Suprapubic skin (tissue), 4 donors: Measurements from ENCODE around the gene SBK2. TPM values are rescaled to one million over a fixed set of nuclear protein-coding genes. Genes with fewer than 3 reads are reported as not detected.

Experiments used
- DNase-seq, 2 donors: peaks; one replicate each; pipeline ENCODE4 v3.0.0-alpha.2; 2019; ENCODE audit warnings: low spot score in 2 of 2
- H3K27ac ChIP-seq: fragments of 200-600 bp; sonication (generic); one replicate; pipeline ENCODE4 v1.5.1; 2019
- H3K27me3 ChIP-seq: fragments of 200-600 bp; sonication (generic); one replicate; pipeline ENCODE4 v1.5.1; 2019
- H3K36me3 ChIP-seq: fragments of 200-600 bp; sonication (generic); one replicate; pipeline ENCODE4 v1.5.1; 2019
- H3K4me1 ChIP-seq: fragments of 200-600 bp; sonication (generic); one replicate; pipeline ENCODE4 v1.5.1; 2019
- H3K4me3 ChIP-seq: fragments of 200-600 bp; sonication (generic); one replicate; pipeline ENCODE4 v1.5.1; 2019; ENCODE audit warnings: mild to moderate bottlenecking
- H3K9me3 ChIP-seq: fragments of 200-600 bp; sonication (generic); one replicate; pipeline ENCODE4 v1.5.1; 2019
- CTCF ChIP-seq, 2 donors: fragments of 200-600 bp in 1 of 2; fragments of 450-650 bp in 1 of 2; sonication (generic) in 1 of 2; IDR thresholded peaks; one replicate each; pipeline ENCODE4 v1.5.1; 2016 to 2019; ENCODE audit warnings: antibody characterized with exemption in 2 of 2, mild to moderate bottlenecking in 1 of 2, moderate library complexity in 1 of 2
- EP300 ChIP-seq: sonication (generic); formaldehyde crosslinking; IDR thresholded peaks from one replicate; pipeline ENCODE4 v1.6.1; 2017; ENCODE audit warnings: antibody characterized with exemption
- POLR2A ChIP-seq, 2 donors: fragments of 450-650 bp; IDR thresholded peaks; one replicate each; pipeline ENCODE4 v1.6.1; 2017; ENCODE audit warnings: antibody characterized with exemption in 2 of 2, mild to moderate bottlenecking in 2 of 2, moderate library complexity in 2 of 2
- POLR2AphosphoS5 ChIP-seq, 3 donors: sonication (generic); formaldehyde crosslinking; IDR thresholded peaks; one replicate each; pipeline ENCODE4 v1.6.1; 2017; ENCODE audit warnings: antibody characterized with exemption in 3 of 3
- WGBS: methylation state at CpG from one replicate; pipeline ENCODE4 v1.1.5; 2018; 5-methylcytosine and 5-hydroxymethylcytosine counted together
- total RNA-seq, 4 donors: library from RNA; depleted of rRNA; stranded (reverse); fragments of >200 nt; gene quantifications; one replicate each; pipeline ENCODE4 v1.1.0, GENCODE V29; 2016

The SBK2 gene
- total RNA-seq, 4 donors from 2014 or later, result not detected

GRCh38 chr19:55540619-55541018 is 3.7 kb upstream of the SBK2 start:
- Histone ChIP-seq H3K4me3 (no peak overlapping the region), H3K4me1 (no peaks in the 10 kb centered on the region), H3K36me3 (no peaks in the 10 kb centered on the region), H3K27ac (no peak overlapping the region), H3K27me3 (peaks cover 33% of the 10 kb centered on the region), H3K9me3 (no peaks in the 10 kb centered on the region)
- WGBS, result 51% methylated on average over 10 of the region's 10 CpGs
- TF ChIP-seq POLR2AphosphoS5 (IDR thresholded peaks at IDR 0.05) (no peak), CTCF (IDR thresholded peaks at IDR 0.05) (no peak), EP300 (no peak)
- no peak for DNase-seq

DNA sequence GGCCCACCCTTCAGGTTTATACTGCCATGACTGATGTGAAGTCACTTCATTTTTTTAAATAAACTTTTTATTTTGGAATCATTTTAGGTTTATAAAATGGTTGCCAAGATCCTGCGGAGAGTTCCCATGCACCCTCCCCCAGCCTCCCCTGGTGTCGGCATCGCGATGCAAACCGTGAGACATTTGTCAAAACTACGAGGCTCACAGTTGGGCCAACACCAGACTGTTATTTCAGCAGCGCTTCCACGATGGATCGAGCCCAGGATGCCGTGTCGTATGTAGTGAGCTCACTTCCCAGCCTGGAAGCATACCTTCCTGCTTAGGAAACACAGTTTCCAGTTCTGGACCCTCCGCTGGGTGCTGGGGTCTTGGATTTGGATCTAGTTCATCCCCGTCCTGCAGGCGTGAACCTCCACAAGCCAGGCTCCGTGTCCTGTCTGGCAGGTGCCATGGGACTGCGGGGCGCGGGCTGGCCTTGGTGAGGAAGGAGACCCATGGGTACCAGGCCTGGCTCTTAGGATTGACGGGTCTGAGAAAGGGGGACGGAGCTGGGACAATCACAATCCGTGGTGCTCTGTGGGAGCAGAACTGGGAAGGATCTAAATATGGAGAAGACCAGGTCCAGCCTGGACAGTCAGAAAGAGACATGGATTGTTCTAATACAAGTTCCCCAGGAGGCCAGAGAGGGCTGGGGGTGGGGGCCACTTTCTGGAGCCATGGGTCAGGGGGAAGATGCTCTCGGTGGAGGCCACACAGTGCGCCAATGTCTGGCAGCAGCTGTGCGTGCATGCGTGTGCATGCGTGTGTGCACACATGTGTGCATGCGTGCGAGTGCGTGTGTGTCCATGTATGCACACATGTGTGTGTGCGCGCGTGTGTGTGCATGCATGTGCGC is 2.4 kb upstream of the SBK2 start:
- no peak for DNase-seq
- no peak overlapping the region for H3K27ac ChIP-seq
- TF ChIP-seq POLR2AphosphoS5 (IDR thresholded peaks at IDR 0.05) (no peak), POLR2A (IDR thresholded peaks at IDR 0.05) (no peak), CTCF (IDR thresholded peaks at IDR 0.05) (no peak), EP300 (no peak)

GRCh38 chr19:55538132-55538531 is 1.2 kb upstream of the SBK2 start:
- H3K27me3 ChIP-seq, result peaks cover 15% of the 10 kb centered on the region
- H3K4me1 ChIP-seq, result no peaks in the 10 kb centered on the region
- WGBS, result 91% methylated on average over 5 of the region's 5 CpGs
- H3K27ac ChIP-seq, result no peak overlapping the region
- no peak for DNase-seq
- TF ChIP-seq EP300 (no peak), CTCF (IDR thresholded peaks at IDR 0.05) (no peak), POLR2AphosphoS5 (IDR thresholded peaks at IDR 0.05) (no peak), POLR2A (IDR thresholded peaks at IDR 0.05) (no peak)
- H3K9me3 ChIP-seq, result no peaks in the 10 kb centered on the region
- H3K4me3 ChIP-seq, result no peak overlapping the region
- no peaks in the 10 kb centered on the region for H3K36me3 ChIP-seq

More for the DNA sequence above, 2.4 kb upstream of the SBK2 start:
- Histone ChIP-seq H3K27me3 (peaks cover 22% of the 10 kb centered on the region), H3K4me3 (no peak overlapping the region), H3K4me1 (no peaks in the 10 kb centered on the region), H3K9me3 (no peaks in the 10 kb centered on the region), H3K36me3 (no peaks in the 10 kb centered on the region)
- 87% methylated on average over 33 of the region's 33 CpGs for WGBS

GRCh38 chr19:55537741-55538111 is 793 bp upstream of the SBK2 start:
- WGBS, result 63% methylated on average over 5 of the region's 5 CpGs
- Histone ChIP-seq H3K9me3 (no peaks in the 10 kb centered on the region), H3K36me3 (no peaks in the 10 kb centered on the region), H3K27me3 (peaks cover 15% of the 10 kb centered on the region), H3K4me3 (no peak overlapping the region), H3K27ac (no peak overlapping the region), H3K4me1 (no peaks in the 10 kb centered on the region)
- TF ChIP-seq EP300 (no peak), POLR2AphosphoS5 (IDR thresholded peaks at IDR 0.05) (no peak), CTCF (IDR thresholded peaks at IDR 0.05) (no peak), POLR2A (IDR thresholded peaks at IDR 0.05) (no peak)
- DNase-seq, result no peak

DNA sequence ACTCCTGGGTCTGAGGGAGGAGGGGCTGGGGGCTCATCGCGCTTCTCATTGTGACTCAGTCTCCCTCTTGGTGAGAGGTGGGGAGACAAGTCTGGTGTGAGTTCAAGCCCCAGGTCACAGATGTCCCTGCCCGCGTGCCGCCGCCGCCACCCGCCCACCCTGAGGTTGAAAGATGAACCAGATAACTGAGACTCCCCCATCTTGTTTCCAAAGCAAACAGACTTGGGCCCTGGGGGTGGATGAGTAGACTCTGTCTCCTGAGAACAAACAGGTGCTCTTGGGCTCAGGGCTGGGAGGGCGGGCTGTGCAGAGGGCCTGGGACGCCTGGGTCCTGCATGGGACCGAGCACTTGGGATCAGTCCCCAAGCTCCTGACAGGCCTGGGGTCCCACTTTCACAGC is 567 bp downstream of the SBK2 start:
- TF ChIP-seq POLR2AphosphoS5 (IDR thresholded peaks at IDR 0.05) (no peak), CTCF (IDR thresholded peaks at IDR 0.05) (no peak)
- H3K4me1 ChIP-seq, result no peaks in the 10 kb centered on the region
- H3K27ac ChIP-seq, result no peak overlapping the region
- WGBS, result 52% methylated on average over 8 of the region's 11 CpGs
- no peak for DNase-seq
- H3K36me3 ChIP-seq, result no peaks in the 10 kb centered on the region
- H3K27me3 ChIP-seq, result peaks cover 15% of the 10 kb centered on the region
- no peaks in the 10 kb centered on the region for H3K9me3 ChIP-seq
- H3K4me3 ChIP-seq, result no peak overlapping the region
